DOHH2 (cell line): ENCODE results near the gene GRID2.
"Not testable (repeated sequence)": the region's sequence is repeated elsewhere in the genome, so short reads cannot be mapped to it uniquely, and the experiment has no call there.

Experiments used
- CTCF ChIP-seq: fragments of 200-600 bp; sonication (generic); IDR thresholded peaks from one replicate; pipeline ENCODE4 v1.5.1; 2014; ENCODE audit warnings: antibody characterized with exemption, mild to moderate bottlenecking, low read depth, low read length; ENCODE audit not compliant: poor library complexity, severe bottlenecking
- EZH2phosphoT487 ChIP-seq: fragments of 200-600 bp; sonication (generic); IDR thresholded peaks from 2 replicates; pipeline ENCODE4 v1.6.1; 2017; ENCODE audit warnings: borderline replicate concordance, mild to moderate bottlenecking, antibody characterized with exemption, low read length, moderate library complexity, mixed read lengths

- TF ChIP-seq CTCF, EZH2phosphoT487: not testable (repeated sequence)
Measured at GRCh38 chr4:92403525-92403924, 99.8 kb downstream of the GRID2 start.
